ENCODE data around the gene EFCAB10. TPM values are rescaled to one million over a fixed set of nuclear protein-coding genes. Genes with fewer than 3 reads are reported as not detected.
"Not testable (repeated sequence)": the region's sequence is repeated elsewhere in the genome, so short reads cannot be mapped to it uniquely, and the experiment has no call there.

Gene EFCAB10
- total RNA-seq, 1 donor from 2014 or later, result 2.0 TPM

DNA sequence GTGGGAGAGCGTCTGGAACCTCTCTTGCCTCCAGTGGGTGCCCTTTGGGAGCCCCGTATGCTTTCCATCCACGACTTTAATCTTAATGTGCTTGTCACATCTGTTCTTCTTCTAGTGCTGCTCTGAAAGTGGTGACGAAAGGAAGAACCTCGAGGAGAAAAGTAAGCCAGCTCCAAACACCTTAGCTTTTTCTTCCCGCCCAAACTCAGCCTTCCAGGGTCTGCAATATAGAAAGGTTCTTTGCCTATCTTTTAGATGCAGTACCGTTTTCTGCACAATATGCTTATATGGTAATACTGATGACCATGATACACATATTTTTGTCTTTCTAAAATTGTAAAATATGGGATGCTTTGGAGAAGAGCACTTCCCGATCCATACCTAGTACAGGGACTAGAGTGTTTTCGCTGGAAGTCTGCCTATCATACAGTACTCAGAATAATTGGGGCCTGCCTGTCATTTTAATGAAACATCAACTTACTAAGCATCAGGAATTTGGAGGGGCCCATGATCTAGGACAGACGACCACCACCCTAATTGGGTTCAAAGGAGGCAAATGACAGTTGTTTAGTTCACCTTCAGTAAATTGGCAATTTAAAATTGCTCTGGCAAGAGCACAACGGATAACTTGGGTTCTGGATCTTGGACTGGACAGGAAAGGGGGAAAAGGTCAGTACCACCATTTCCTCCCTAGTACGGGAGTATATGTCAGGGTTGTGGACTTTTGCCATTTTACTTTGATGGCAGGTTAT, 48.4 kb downstream of the EFCAB10 start:
- Mint-ChIP-seq H3K9me3 (peaks cover 4% of the 10 kb centered on the region), H3K4me1 (ENCODE audit: unreplicated experiment) (peaks cover 12% of the 10 kb centered on the region), H3K36me3 (peaks cover 4% of the 10 kb centered on the region), H3K4me3 (peak overlapping the region; percentile 96), H3K27me3 (no peaks in the 10 kb centered on the region), H3K27ac (peak overlapping the region; percentile 86)
- TF ChIP-seq, protein P1, sequence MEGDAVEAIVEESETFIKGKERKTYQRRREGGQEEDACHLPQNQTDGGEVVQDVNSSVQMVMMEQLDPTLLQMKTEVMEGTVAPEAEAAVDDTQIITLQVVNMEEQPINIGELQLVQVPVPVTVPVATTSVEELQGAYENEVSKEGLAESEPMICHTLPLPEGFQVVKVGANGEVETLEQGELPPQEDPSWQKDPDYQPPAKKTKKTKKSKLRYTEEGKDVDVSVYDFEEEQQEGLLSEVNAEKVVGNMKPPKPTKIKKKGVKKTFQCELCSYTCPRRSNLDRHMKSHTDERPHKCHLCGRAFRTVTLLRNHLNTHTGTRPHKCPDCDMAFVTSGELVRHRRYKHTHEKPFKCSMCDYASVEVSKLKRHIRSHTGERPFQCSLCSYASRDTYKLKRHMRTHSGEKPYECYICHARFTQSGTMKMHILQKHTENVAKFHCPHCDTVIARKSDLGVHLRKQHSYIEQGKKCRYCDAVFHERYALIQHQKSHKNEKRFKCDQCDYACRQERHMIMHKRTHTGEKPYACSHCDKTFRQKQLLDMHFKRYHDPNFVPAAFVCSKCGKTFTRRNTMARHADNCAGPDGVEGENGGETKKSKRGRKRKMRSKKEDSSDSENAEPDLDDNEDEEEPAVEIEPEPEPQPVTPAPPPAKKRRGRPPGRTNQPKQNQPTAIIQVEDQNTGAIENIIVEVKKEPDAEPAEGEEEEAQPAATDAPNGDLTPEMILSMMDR (conservative IDR thresholded peaks at IDR 0.05), result no peak
- DNase-seq (ENCODE audit: extremely low spot score, unreplicated experiment), result no peak

DNA sequence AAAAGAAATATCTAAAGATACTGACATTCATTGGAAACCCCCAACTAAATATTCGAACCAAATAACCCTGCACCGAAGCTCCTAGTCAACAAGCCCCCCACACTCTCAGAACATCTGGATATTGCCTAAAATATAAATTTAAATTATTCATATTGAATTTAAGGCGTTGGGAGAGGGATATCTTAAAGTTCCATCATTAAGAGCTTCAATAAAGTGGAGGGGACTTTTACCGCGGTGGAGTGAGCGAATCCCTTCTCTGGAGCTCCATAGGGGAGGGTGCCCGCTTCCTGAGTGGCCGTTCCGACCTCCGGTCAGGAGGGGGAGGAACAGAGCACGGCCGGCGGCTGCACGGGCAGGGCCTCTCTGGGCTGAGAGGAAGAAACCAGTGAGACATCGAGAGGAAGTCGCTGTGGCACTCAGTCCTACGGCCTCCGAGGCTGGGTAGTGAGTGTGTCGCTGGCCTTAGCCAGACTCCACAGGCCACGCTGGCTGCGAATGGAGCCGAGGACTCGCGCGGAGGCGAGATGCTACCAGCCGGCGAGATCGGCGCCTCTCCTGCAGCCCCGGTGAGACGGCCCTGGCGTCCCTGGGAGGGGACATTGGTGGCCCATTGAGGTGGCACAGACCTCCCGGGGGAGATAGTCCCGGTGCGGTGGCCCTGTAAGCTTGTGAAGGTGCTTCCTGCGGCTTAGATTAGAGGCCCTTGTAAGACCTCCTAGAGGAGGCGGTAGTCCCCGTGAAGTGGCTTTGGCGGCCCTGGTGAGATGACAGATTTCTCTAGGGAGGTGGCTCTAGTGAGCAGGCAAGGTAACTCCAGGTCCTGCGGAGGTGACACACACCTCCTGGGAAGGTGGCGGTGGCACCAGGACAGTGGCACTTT, 49.3 kb downstream of the EFCAB10 start, which contains the start of gene RINT1:
TSS of gene RINT1 (plus strand) at position 410 of the 880 bp plus-strand sequence. CDS start at position 525, 115 bp downstream.
- H3K9me3 Mint-ChIP-seq, result peaks cover 4% of the 10 kb centered on the region
- peak within 1 kb of the TSS; percentile 96 for H3K4me3 Mint-ChIP-seq
- H3K27me3 Mint-ChIP-seq, result no peaks in the 10 kb centered on the region
- TF ChIP-seq, protein P1 (conservative IDR thresholded peaks at IDR 0.05), result peak; percentile 86
- peaks cover 12% of the 10 kb centered on the region for H3K4me1 Mint-ChIP-seq (ENCODE audit: unreplicated experiment)
- peak; percentile 92 for DNase-seq (ENCODE audit: extremely low spot score, unreplicated experiment)
- peak within 1 kb of the TSS; percentile 86 for H3K27ac Mint-ChIP-seq
- H3K36me3 Mint-ChIP-seq, result peaks cover 4% of the 10 kb centered on the region

- Mint-ChIP-seq H3K4me1 (ENCODE audit: unreplicated experiment) (peaks cover 12% of the 10 kb centered on the region), H3K4me3 (peak overlapping the region; percentile 7), H3K27ac (no peak overlapping the region), H3K36me3 (no peaks in the 10 kb centered on the region), H3K9me3 (peaks cover 4% of the 10 kb centered on the region), H3K27me3 (no peaks in the 10 kb centered on the region)
- TF ChIP-seq, protein P1 (conservative IDR thresholded peaks at IDR 0.05), result no peak
- no peak for DNase-seq (ENCODE audit: extremely low spot score, unreplicated experiment)
Measured at GRCh38 chr7:105530546-105530945, 50.7 kb downstream of the EFCAB10 start.

DNA sequence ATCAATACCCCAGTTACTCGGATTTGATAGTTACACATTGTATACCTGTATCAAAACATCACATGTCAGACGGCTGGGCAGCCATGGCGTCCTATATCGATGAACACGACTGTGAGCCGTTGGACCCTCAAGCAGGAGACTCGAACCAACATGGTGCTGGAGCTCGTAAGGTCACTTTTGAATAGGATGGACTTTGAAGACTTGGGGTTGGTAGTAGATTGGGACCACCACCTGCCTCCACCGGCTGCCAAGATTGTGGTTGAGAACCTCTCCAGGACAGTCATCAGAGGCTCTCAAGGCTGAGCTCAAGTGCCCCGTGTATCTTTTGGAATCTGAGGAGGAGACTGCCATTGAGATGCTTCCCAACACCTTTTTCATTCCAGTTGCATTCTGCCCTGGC, 51.2 kb downstream of the EFCAB10 start:
- peaks cover 12% of the 10 kb centered on the region for H3K4me1 Mint-ChIP-seq (ENCODE audit: unreplicated experiment)
- no peaks in the 10 kb centered on the region for H3K36me3 Mint-ChIP-seq
- no peak overlapping the region for H3K27ac Mint-ChIP-seq
- H3K9me3 Mint-ChIP-seq, result peaks cover 4% of the 10 kb centered on the region
- TF ChIP-seq, protein P1 (conservative IDR thresholded peaks at IDR 0.05), result no peak
- no peaks in the 10 kb centered on the region for H3K27me3 Mint-ChIP-seq
- DNase-seq (ENCODE audit: extremely low spot score, unreplicated experiment), result no peak
- peak overlapping the region; percentile 7 for H3K4me3 Mint-ChIP-seq

- not testable (repeated sequence) for H3K4me3 Mint-ChIP-seq; H3K27me3 Mint-ChIP-seq; H3K36me3 Mint-ChIP-seq; DNase-seq (ENCODE audit: extremely low spot score, unreplicated experiment); H3K27ac Mint-ChIP-seq; H3K4me1 Mint-ChIP-seq (ENCODE audit: unreplicated experiment); H3K9me3 Mint-ChIP-seq
Measured at GRCh38 chr7:105527737-105528136, 53.6 kb downstream of the EFCAB10 start.

GRCh38 chr7:105524840-105525239, 56.5 kb downstream of the EFCAB10 start:
- Mint-ChIP-seq H3K27ac (no peak overlapping the region), H3K36me3 (no peaks in the 10 kb centered on the region), H3K4me3 (peak overlapping the region; percentile 17), H3K4me1 (ENCODE audit: unreplicated experiment) (peaks cover 6% of the 10 kb centered on the region), H3K9me3 (no peaks in the 10 kb centered on the region), H3K27me3 (no peaks in the 10 kb centered on the region)
- TF ChIP-seq, protein P1 (conservative IDR thresholded peaks at IDR 0.05), result no peak
- no peak for DNase-seq (ENCODE audit: extremely low spot score, unreplicated experiment)

DNA sequence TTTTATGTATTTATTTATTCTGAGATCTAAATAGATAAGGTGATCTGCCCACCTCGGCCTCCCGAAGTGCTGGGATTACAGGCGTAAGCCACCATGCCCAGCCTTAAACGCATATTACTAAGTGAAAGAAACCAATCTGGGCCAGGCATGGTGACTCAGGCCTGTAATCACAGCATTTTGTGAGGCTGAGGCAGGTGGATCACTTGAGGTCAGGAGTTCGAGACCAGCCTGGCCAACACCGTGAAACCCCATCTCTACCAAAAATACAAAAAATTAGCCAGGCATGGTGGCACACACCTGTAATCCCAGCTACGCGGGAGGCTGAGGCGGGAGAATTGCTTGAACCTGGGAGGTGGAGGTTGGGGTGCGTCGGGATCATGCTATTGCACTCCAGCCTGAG, 56.9 kb downstream of the EFCAB10 start:
- not testable (repeated sequence) for H3K9me3 Mint-ChIP-seq; H3K4me3 Mint-ChIP-seq; H3K36me3 Mint-ChIP-seq; H3K27me3 Mint-ChIP-seq; H3K27ac Mint-ChIP-seq; DNase-seq (ENCODE audit: extremely low spot score, unreplicated experiment)
- peaks cover 11% of the 10 kb centered on the region for H3K4me1 Mint-ChIP-seq (ENCODE audit: unreplicated experiment)

Measured in type B pancreatic cell (in vitro differentiated cells).